A549 (cell line): ENCODE measurements around the gene CARD10. TPM values are rescaled to one million over a fixed set of nuclear protein-coding genes. Genes with fewer than 3 reads are reported as not detected.

ENCODE experiments used
- ATAC-seq, 2 experiments: fragments of 200-7000 bp in 1 of 2; fragments of >200 bp in 1 of 2; cut with Nextera tagmentation in 1 of 2; cut with Tn5 transposase in 1 of 2; 3 replicates each; pipeline versions ENCODE4 v1.8.0 to v1.9.1; 2018 to 2020; ENCODE audit warnings: mild to moderate bottlenecking in 1 of 2, moderate library complexity in 1 of 2
- CTCF ChIA-PET: fragments of 300-600 bp; sonication (Branson Sonifier 250); formaldehyde crosslinking; extraction: SDS; loops from one replicate; lab custom pipeline; 2021; ENCODE audit warnings: antibody characterized with exemption, inconsistent platforms; lab: Yijun Ruan, JAX
- POLR2A ChIA-PET: fragments of 350-600 bp; formaldehyde crosslinking; extraction: SDS; loops from one replicate; lab custom pipeline; 2021; ENCODE audit warnings: antibody characterized with exemption, inconsistent platforms; lab: Yijun Ruan, JAX
- DNase-seq, 2 experiments: peaks; one replicate each; pipeline versions ENCODE4 v3.0.0 to v3.0.0-alpha.2; 2011 to 2016; ENCODE audit warnings: low read depth in 1 of 2, low spot score in 1 of 2
- FAIRE-seq: peaks from 2 replicates; lab custom pipeline; 2011; peaks lifted over from hg19 to GRCh38; lab: Jason Lieb, UNC
- H3K27ac ChIP-seq, 2 experiments: fragments of >200 bp; sonication (Bioruptor Twin); formaldehyde crosslinking; 3 replicates each; pipeline ENCODE4 v1.5.1; 2016 to 2017
- H3K4me1 ChIP-seq: fragments of >200 bp; sonication (Bioruptor Twin); formaldehyde crosslinking; 3 replicates; pipeline ENCODE4 v1.6.1; 2016
- H3K4me2 ChIP-seq: fragments of >200 bp; sonication (Bioruptor Twin); formaldehyde crosslinking; 3 replicates; pipeline ENCODE4 v1.6.1; 2016
- H3K4me3 ChIP-seq: fragments of >200 bp; sonication (Bioruptor Twin); formaldehyde crosslinking; 3 replicates; pipeline ENCODE4 v1.5.1; 2016
- H3K9me3 ChIP-seq: fragments of >200 bp; sonication (Bioruptor Twin); formaldehyde crosslinking; 3 replicates; pipeline ENCODE4 v1.6.1; 2016
- CHD2 ChIP-seq: fragments of 150-350 bp; IDR thresholded peaks from 2 replicates; pipeline ENCODE4 v1.6.1; 2014; ENCODE audit warnings: low read length; ENCODE audit not compliant: partially characterized antibody
- EHF ChIP-seq: fragments of 250-450 bp; sonication (Bioruptor Pico); IDR thresholded peaks from 2 replicates; pipeline ENCODE4 v1.5.0; 2020; ENCODE audit warnings: mild to moderate bottlenecking
- EP300 ChIP-seq, 2 experiments: fragments of >200 bp; sonication (Bioruptor Twin); formaldehyde crosslinking; IDR thresholded peaks; 2 replicates in 1 of 2; 3 replicates in 1 of 2; pipeline ENCODE4 v1.6.1; 2016 to 2017
- HOXB13 ChIP-seq: fragments of 250-450 bp; sonication (Bioruptor Pico); IDR thresholded peaks from 2 replicates; pipeline ENCODE4 v1.5.0; 2020; ENCODE audit warnings: low read depth, mild to moderate bottlenecking, moderate library complexity
- JUN ChIP-seq, 2 experiments: fragments of >200 bp; sonication (Bioruptor Twin); formaldehyde crosslinking; IDR thresholded peaks; 2 replicates in 1 of 2; 3 replicates in 1 of 2; pipeline ENCODE4 v1.6.1; 2016 to 2017
- KDM1A ChIP-seq: fragments of 200-600 bp; sonication (generic); IDR thresholded peaks from 2 replicates; pipeline ENCODE4 v1.6.1; 2016; ENCODE audit warnings: low read depth, mild to moderate bottlenecking
- POLR2AphosphoS2 ChIP-seq: conservative IDR thresholded peaks from 2 replicates; pipeline ENCODE4 v1.6.1; 2012; ENCODE audit warnings: low read length, improper control_type of control experiment, inconsistent platforms
- RCOR1 ChIP-seq: fragments of 150-350 bp; IDR thresholded peaks from 2 replicates; pipeline ENCODE4 v1.6.1; 2014; ENCODE audit warnings: antibody characterized with exemption, low read length, low read depth
- SMC3 ChIP-seq: fragments of >200 bp; sonication (Bioruptor Twin); formaldehyde crosslinking; IDR thresholded peaks from 3 replicates; pipeline ENCODE4 v1.6.1; 2018; ENCODE audit warnings: inconsistent platforms
- SREBF2 ChIP-seq: fragments of 450-650 bp; IDR thresholded peaks from 2 replicates; pipeline ENCODE4 v1.6.1; 2014; ENCODE audit warnings: mild to moderate bottlenecking, moderate library complexity
- ZFP36 ChIP-seq: fragments of 450-650 bp; IDR thresholded peaks from 2 replicates; pipeline ENCODE4 v1.6.1; 2014; ENCODE audit warnings: borderline replicate concordance; ENCODE audit not compliant: partially characterized antibody
- ZSCAN20 ChIP-seq: fragments of 250-450 bp; sonication (Bioruptor Pico); IDR thresholded peaks from 2 replicates; pipeline ENCODE4 v1.8.0; 2022; ENCODE audit warnings: mild to moderate bottlenecking, moderate library complexity
- WGBS: methylation state at CpG from one replicate; pipeline ENCODE4 v1.1.6; 2017; ENCODE audit errors: missing lambda C conversion rate; 5-methylcytosine and 5-hydroxymethylcytosine counted together
- polyA plus RNA-seq, 4 experiments: library from polyadenylated mRNA; depleted of rRNA in 3 of 4; stranded (reverse); fragments of >200 nt; fragmentation: RNase III in 1 of 4; extraction: RNeasy Plus Mini Kit Qiagen cat#74134 plus additional on column Dnase treatment in 1 of 4; gene quantifications; 2 replicates in 3 of 4; 3 replicates in 1 of 4; pipeline ENCODE4 v1.2.3, GENCODE V29; 2011 to 2017
- TF ChIP-seq, protein P1 (sequence below): fragments of 200-600 bp; sonication (generic); IDR thresholded peaks from 2 replicates; pipeline ENCODE4 v1.6.1; 2016; ENCODE audit warnings: antibody characterized with exemption, mild to moderate bottlenecking, moderate library complexity
- TF ChIP-seq, protein P2 (sequence below): IDR thresholded peaks from 2 replicates; pipeline ENCODE4 v1.6.1; 2012
- TF ChIP-seq, protein P3 (sequence below): fragments of >200 bp; sonication (Bioruptor Twin); formaldehyde crosslinking; IDR thresholded peaks from 3 replicates; pipeline ENCODE4 v1.5.1; 2016
- TF ChIP-seq, protein P4 (sequence below): fragments of 450-650 bp; IDR thresholded peaks from 2 replicates; pipeline ENCODE4 v1.6.1; 2014; ENCODE audit warnings: antibody characterized with exemption
- TF ChIP-seq, protein P5 (sequence below): fragments of >200 bp; sonication (Bioruptor Twin); formaldehyde crosslinking; IDR thresholded peaks from 3 replicates; pipeline ENCODE4 v1.6.1; 2016

The CARD10 gene
- polyA plus RNA-seq, 2 of the 4 experiments (the other 2 are of a cell fraction), result 8.3 to 15.3 TPM

DNA sequence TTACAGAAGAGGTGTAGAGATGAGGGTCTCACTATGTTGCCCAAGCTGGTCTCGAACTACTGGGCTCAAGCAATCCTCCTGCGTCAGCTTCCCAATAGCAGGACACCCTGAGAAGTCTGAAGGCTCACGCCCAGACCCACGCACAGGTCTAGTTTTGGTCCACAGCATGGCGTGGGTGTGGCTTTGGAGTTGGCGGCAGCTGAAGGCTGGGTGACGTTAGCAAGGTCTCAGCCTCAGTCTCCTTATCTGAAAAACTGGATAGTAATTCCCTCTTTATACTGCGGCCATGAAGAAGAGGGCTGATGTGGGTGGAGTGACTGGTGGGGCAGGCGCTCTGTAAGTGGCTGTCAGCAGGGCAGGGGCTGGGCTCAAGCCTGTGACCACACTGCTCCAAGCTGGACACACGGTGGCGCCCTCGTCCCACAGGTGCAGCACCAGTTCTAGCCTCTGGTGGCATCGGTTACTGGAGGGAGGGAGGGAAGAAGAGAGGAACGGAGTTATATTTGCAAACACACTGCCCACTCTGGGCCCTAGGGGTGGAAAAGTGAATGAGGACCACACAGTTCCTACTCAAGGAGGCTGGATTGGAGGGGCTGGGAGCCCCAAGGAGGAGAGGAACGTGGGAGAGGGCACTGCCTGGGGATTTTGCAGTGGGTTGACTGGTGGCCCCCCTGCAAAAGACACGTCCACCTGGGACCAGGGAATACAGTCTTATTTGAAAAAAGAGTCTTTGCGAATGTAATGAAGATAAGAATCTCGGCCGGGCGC, 19.6 kb upstream of the CARD10 start (continued):
- TF ChIP-seq, protein P1, sequence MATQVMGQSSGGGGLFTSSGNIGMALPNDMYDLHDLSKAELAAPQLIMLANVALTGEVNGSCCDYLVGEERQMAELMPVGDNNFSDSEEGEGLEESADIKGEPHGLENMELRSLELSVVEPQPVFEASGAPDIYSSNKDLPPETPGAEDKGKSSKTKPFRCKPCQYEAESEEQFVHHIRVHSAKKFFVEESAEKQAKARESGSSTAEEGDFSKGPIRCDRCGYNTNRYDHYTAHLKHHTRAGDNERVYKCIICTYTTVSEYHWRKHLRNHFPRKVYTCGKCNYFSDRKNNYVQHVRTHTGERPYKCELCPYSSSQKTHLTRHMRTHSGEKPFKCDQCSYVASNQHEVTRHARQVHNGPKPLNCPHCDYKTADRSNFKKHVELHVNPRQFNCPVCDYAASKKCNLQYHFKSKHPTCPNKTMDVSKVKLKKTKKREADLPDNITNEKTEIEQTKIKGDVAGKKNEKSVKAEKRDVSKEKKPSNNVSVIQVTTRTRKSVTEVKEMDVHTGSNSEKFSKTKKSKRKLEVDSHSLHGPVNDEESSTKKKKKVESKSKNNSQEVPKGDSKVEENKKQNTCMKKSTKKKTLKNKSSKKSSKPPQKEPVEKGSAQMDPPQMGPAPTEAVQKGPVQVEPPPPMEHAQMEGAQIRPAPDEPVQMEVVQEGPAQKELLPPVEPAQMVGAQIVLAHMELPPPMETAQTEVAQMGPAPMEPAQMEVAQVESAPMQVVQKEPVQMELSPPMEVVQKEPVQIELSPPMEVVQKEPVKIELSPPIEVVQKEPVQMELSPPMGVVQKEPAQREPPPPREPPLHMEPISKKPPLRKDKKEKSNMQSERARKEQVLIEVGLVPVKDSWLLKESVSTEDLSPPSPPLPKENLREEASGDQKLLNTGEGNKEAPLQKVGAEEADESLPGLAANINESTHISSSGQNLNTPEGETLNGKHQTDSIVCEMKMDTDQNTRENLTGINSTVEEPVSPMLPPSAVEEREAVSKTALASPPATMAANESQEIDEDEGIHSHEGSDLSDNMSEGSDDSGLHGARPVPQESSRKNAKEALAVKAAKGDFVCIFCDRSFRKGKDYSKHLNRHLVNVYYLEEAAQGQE, result no peak
- TF ChIP-seq HOXB13 (CRISPR knock-in tag), result no peak
- TF ChIP-seq ZSCAN20 (CRISPR knock-in tag), result no peak
- TF ChIP-seq, protein P2, sequence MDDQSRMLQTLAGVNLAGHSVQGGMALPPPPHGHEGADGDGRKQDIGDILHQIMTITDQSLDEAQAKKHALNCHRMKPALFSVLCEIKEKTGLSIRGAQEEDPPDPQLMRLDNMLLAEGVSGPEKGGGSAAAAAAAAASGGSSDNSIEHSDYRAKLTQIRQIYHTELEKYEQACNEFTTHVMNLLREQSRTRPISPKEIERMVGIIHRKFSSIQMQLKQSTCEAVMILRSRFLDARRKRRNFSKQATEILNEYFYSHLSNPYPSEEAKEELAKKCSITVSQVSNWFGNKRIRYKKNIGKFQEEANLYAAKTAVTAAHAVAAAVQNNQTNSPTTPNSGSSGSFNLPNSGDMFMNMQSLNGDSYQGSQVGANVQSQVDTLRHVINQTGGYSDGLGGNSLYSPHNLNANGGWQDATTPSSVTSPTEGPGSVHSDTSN, result no peak
- no peak for TF ChIP-seq CHD2
- TF ChIP-seq, protein P3, sequence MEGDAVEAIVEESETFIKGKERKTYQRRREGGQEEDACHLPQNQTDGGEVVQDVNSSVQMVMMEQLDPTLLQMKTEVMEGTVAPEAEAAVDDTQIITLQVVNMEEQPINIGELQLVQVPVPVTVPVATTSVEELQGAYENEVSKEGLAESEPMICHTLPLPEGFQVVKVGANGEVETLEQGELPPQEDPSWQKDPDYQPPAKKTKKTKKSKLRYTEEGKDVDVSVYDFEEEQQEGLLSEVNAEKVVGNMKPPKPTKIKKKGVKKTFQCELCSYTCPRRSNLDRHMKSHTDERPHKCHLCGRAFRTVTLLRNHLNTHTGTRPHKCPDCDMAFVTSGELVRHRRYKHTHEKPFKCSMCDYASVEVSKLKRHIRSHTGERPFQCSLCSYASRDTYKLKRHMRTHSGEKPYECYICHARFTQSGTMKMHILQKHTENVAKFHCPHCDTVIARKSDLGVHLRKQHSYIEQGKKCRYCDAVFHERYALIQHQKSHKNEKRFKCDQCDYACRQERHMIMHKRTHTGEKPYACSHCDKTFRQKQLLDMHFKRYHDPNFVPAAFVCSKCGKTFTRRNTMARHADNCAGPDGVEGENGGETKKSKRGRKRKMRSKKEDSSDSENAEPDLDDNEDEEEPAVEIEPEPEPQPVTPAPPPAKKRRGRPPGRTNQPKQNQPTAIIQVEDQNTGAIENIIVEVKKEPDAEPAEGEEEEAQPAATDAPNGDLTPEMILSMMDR, result peak; percentile 85
- TF ChIP-seq RCOR1, result no peak
- TF ChIP-seq KDM1A, result no peak
- TF ChIP-seq POLR2AphosphoS2, result no peak
- no peak for TF ChIP-seq EHF
- TF ChIP-seq, protein P4, sequence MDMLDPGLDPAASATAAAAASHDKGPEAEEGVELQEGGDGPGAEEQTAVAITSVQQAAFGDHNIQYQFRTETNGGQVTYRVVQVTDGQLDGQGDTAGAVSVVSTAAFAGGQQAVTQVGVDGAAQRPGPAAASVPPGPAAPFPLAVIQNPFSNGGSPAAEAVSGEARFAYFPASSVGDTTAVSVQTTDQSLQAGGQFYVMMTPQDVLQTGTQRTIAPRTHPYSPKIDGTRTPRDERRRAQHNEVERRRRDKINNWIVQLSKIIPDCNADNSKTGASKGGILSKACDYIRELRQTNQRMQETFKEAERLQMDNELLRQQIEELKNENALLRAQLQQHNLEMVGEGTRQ, result no peak

DNA sequence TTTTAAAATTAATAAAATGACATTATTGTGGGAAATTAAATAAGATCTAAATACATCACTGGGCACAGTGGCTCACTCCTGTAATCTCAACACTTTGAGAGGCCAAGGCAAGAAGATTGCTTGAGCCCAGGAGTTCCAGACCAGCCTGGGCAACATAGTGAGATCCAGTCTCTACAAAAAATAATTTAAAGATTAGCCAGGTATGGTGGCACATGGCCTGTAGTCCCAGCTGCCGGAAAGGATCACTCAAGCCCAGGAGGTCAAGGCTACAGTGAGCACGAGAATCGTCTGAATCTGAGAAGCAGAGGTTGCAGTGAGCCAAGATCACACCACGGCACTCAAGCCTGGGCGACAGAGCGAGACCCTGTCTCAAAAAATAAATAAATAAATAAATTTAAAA, 15.9 kb upstream of the CARD10 start:
- CTCF ChIA-PET, result no interaction called here
- DNase-seq (no peak), FAIRE-seq (no peak), ATAC-seq (no peak)
- Histone ChIP-seq H3K4me1 (peaks cover 17% of the 10 kb centered on the region), H3K4me2 (no peak overlapping the region), H3K9me3 (no peaks in the 10 kb centered on the region), H3K27ac (no peak overlapping the region), H3K4me3 (no peak overlapping the region)
- whole genome bisulfite sequencing, result 91% methylated on average over 6 of the region's 6 CpGs
- POLR2A ChIA-PET, result no interaction called here
- TF ChIP-seq, protein P2, result no peak
- TF ChIP-seq JUN (IDR thresholded peaks at IDR 0.05) (no peak), EP300 (IDR thresholded peaks at IDR 0.05) (no peak), ZFP36 (no peak), SMC3 (no peak), SREBF2 (no peak)
- TF ChIP-seq, protein P5, sequence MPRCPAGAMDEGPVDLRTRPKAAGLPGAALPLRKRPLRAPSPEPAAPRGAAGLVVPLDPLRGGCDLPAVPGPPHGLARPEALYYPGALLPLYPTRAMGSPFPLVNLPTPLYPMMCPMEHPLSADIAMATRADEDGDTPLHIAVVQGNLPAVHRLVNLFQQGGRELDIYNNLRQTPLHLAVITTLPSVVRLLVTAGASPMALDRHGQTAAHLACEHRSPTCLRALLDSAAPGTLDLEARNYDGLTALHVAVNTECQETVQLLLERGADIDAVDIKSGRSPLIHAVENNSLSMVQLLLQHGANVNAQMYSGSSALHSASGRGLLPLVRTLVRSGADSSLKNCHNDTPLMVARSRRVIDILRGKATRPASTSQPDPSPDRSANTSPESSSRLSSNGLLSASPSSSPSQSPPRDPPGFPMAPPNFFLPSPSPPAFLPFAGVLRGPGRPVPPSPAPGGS, result no peak
